ENCODE data around the gene CDIPT. TPM values are rescaled to one million over a fixed set of nuclear protein-coding genes. Genes with fewer than 3 reads are reported as not detected.
A peak's percentile ranks its signal among the peaks of the same experiment; 100 is the strongest.

Gene CDIPT
- total and polyA plus RNA-seq, 10 of the 15 experiments (the other 5 are each of a cell fraction or from before 2014, with no cell fraction given): 0.87 to 36.4 (median 27.1) TPM

DNA sequence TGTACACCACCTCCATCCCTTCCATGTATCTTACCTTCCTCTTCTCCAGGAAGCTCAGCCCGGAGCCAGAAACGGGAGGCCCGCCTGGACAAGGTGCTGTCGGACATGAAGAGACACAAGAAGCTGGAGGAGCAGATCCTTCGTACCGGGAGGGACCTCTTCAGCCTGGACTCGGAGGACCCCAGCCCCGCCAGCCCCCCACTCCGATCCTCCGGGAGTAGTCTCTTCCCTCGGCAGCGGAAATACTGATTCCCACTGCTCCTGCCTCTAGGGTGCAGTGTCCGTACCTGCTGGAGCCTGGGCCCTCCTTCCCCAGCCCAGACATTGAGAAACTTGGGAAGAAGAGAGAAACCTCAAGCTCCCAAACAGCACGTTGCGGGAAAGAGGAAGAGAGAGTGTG, 43.5 kb downstream of the CDIPT start:
- ChIA-PET CTCF (interaction anchor here (0.9 to 8.3 kb wide), 8 partner anchors 10 to 213 kb away, joined by 3 to 99 read pairs (median 4); partner anchors contain the start of gene KIF22), SMC1A (ENCODE audit: uncharacterized antibody, unreplicated experiment) (interaction anchor here (0.5 to 7.8 kb wide), 4 partner anchors 10 to 128 kb away, joined by 3 to 48 read pairs (median 6); no protein-coding TSS in a partner anchor), POLR2A (interaction anchor here (0.6 to 5.5 kb wide), 8 partner anchors 8 to 173 kb away, joined by 4 to 40 read pairs (median 5); partner anchors contain the start of genes C16orf54, MAZ and PRRT2), RAD21 (ENCODE audit: unreplicated experiment) (interaction anchor here (1.1 to 7.9 kb wide), 5 partner anchors 8 to 65 kb away, joined by 3 to 51 read pairs (median 4); no protein-coding TSS in a partner anchor)
- no TSS peak for BruUV-seq (replicated peaks)
- Histone ChIP-seq H3K36me3 (ENCODE audit: control insufficient read depth in 2 of 2, insufficient read depth in 2 of 2, low read length in 1 of 2) (peaks cover 0 to 2% of the 10 kb centered on the region in 2 experiments; a peak in 1 of 4 replicates), H3K9ac (ENCODE audit: control insufficient read depth, insufficient read depth, low read length) (peak overlapping the region; percentile 91; the same call in 1 of the 2 replicates), H3K9me3 (replicated peaks; ENCODE audit: control insufficient read depth, insufficient read depth, low read length) (no peaks in the 10 kb centered on the region), H3K4me1 (ENCODE audit: control insufficient read depth, insufficient read depth, low read length) (peaks cover 17% of the 10 kb centered on the region), H2AFZ (ENCODE audit: control insufficient read depth, low read depth, low read length) (no peak overlapping the region), H3K4me3 (peak overlapping the region; percentile 94), H4K20me1 (ENCODE audit: control insufficient read depth, insufficient read depth) (no peaks in the 10 kb centered on the region), H3K27me3 (replicated peaks in 1 of 2; ENCODE audit: control insufficient read depth in 2 of 2, insufficient read depth in 2 of 2, low read length in 1 of 2) (no peaks in the 10 kb centered on the region), H3K4me2 (ENCODE audit: control insufficient read depth, insufficient read depth) (peak overlapping the region; percentile 96), H3K79me2 (ENCODE audit: control insufficient read depth, insufficient read depth, low read length) (peaks cover 54% of the 10 kb centered on the region), H3K27ac (ENCODE audit: control insufficient read depth, insufficient read depth) (0 out of 2 replicates have a peak overlapping the region, but pooled peaks have one; percentile 91)
- intact Hi-C loops (cut with micrococcal nuclease; ENCODE audit: unreplicated experiment) (loop anchor here (5.0 kb wide), 1 partner anchor 203 kb away; the partner anchor contains the start of gene C16orf92), in situ Hi-C loops (cut with MboI) (loop anchor here (5.0 kb wide), 1 partner anchor 217 kb away; no protein-coding TSS in a partner anchor)
- DNase-seq (ENCODE audit: low read depth, low spot score): no peak
- 82% methylated on average over 15 of the region's 15 CpGs for WGBS (ENCODE audit: insufficient coverage, insufficient replicate concordance, low lambda C conversion rate, missing lambda C conversion rate)
- ATAC-seq: no peak
- FAIRE-seq: no peak
- TF ChIP-seq IKZF1 (conservative IDR thresholded peaks at IDR 0.05): no peak
- no peak for TF ChIP-seq SMAD5 (IDR thresholded peaks at IDR 0.05; ENCODE audit: low read depth)
- no peak for TF ChIP-seq MYC (IDR thresholded peaks at IDR 0.05; ENCODE audit: insufficient read depth, insufficient read length, insufficient replicate concordance, low read length, severe bottlenecking)
- TF ChIP-seq BRCA1 (IDR thresholded peaks at IDR 0.05; ENCODE audit: low read depth, low read length): no peak
- no peak for TF ChIP-seq FOXK2 (IDR thresholded peaks at IDR 0.05)
- TF ChIP-seq HCFC1 (IDR thresholded peaks at IDR 0.05; ENCODE audit: low read length): no peak
- TF ChIP-seq SIX5 (IDR thresholded peaks at IDR 0.05; ENCODE audit: low read depth, low read length, severe bottlenecking): no peak
- no peak for TF ChIP-seq MTA2 (IDR thresholded peaks at IDR 0.05; ENCODE audit: low read depth)
- no peak for TF ChIP-seq KDM1A (IDR thresholded peaks at IDR 0.05; ENCODE audit: borderline replicate concordance)
- TF ChIP-seq, protein P1, sequence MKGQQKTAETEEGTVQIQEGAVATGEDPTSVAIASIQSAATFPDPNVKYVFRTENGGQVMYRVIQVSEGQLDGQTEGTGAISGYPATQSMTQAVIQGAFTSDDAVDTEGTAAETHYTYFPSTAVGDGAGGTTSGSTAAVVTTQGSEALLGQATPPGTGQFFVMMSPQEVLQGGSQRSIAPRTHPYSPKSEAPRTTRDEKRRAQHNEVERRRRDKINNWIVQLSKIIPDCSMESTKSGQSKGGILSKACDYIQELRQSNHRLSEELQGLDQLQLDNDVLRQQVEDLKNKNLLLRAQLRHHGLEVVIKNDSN (IDR thresholded peaks at IDR 0.05; ENCODE audit: borderline replicate concordance, extremely low read length, insufficient read depth, low read depth, low read length): no peak
- TF ChIP-seq, protein P2, sequence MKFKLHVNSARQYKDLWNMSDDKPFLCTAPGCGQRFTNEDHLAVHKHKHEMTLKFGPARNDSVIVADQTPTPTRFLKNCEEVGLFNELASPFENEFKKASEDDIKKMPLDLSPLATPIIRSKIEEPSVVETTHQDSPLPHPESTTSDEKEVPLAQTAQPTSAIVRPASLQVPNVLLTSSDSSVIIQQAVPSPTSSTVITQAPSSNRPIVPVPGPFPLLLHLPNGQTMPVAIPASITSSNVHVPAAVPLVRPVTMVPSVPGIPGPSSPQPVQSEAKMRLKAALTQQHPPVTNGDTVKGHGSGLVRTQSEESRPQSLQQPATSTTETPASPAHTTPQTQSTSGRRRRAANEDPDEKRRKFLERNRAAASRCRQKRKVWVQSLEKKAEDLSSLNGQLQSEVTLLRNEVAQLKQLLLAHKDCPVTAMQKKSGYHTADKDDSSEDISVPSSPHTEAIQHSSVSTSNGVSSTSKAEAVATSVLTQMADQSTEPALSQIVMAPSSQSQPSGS (IDR thresholded peaks at IDR 0.05; ENCODE audit: low read length): no peak
- no peak for TF ChIP-seq YY1 (IDR thresholded peaks at IDR 0.05; ENCODE audit: low read depth, low read length)
- TF ChIP-seq POLR2AphosphoS5 (IDR thresholded peaks at IDR 0.05; ENCODE audit: low read length): no peak
